HT1080 (cell line): Measurements from ENCODE around the gene NAV2. TPM values are rescaled to one million over a fixed set of nuclear protein-coding genes. Genes with fewer than 3 reads are reported as not detected.

Experiments used
- DNase-seq: peaks from one replicate; pipeline ENCODE4 v3.0.0-alpha.2; 2015; ENCODE audit warnings: low read depth
- polyA plus RNA-seq, 2 experiments: library from polyadenylated mRNA; depleted of rRNA; stranded (reverse); fragments of >200 nt; gene quantifications; 2 replicates each; pipeline ENCODE4 v1.2.3, GENCODE V29; 2015
- total RNA-seq: library from RNA; depleted of rRNA; stranded (reverse); fragments of >200 nt; shearing (Covaris generic); gene quantifications from 2 replicates; pipeline ENCODE4 v1.2.3, GENCODE V29; 2014; rRNA removed

NAV2 gene
- total RNA-seq, result 1.9 and 2.2 TPM in 2 replicates
- polyA plus RNA-seq (2015; cell fraction: cytosol; rRNA removed), result 3.9 and 5.8 TPM in 2 replicates
- polyA plus RNA-seq (2015; cell fraction: nucleus; rRNA removed), result 15.8 and 19.4 TPM in 2 replicates

- DNase-seq, result peak; percentile 94
Measured at GRCh38 chr11:19712281-19713195, at the start of gene NAV2. Gene NAV2 (plus strand): TSS chr11:19712837. CDS start chr11:19713696, 859 bp downstream.

DNA sequence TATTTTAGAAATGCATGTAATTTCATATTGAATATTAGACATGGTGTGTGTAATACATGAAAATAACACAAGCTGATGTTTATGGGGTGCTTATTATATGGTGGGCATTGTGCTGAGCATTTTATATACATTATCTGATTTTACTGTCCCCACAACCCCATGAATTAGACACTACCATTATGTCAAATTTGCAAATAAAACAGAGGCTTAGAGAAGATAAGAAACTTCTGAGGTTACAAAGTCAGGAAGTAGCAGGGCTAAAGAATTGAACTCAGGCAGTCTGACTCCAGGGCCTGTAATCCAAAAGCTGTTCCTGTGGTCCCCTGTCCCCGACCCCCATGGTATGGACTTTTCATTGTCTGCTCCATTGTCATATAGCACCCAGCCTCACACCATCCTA is 49.4 kb upstream of the NAV2 start:
- DNase-seq, result no peak

DNA sequence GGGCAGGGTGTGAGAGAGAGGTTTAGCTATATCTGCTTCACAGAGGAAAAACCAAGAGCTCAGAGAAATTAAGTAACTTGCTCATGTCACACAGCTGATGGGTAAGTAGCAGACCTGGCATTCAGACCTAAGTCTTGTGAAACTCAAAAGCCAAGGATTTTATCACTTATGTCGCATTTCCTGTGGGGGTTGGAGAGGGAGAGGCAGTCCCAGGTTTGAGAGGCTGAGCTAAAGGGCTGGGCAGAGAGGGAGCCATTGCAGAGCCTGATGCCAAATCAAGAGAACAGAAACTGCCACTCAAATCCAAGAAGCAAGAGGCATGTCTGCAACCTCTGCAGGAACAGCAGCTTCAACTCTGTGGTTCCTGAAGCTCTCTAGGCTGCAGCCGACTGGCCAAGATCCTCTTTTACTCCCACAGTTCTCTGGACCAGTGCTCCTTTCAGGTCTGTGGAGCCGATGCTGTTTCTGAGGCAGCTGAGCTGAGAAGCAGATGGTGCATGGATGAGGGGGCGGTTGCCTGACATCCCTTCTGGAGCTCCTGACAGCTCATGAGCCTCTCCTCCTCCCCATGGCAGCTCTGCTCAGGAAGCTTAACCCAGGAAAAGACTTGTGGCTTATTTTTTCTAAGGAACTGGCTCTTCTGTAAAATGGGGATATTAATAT is 47.6 kb upstream of the NAV2 start:
- DNase-seq, result peak; percentile 62

GRCh38 chr11:19666951-19667350 is 45.7 kb upstream of the NAV2 start:
- no peak for DNase-seq

DNA sequence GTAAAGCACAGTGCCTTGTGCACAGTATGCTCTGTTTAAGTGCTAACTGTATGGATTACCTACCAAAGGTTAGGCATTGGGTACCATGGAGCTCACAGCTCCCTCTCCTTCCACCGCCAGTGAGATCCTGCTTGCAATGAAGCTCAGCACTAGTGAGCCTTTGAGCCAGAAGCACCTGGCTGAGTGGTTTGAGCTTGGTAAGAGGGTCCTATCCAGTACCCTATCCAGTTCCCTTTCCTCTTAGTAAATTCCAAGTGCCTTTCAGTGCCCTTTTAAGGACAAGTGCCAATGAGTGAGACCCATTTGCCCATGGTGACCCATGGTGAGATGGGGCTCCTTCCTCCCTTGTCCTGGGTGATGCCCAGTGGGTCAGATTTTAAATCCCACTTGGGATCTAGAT is 43.1 kb upstream of the NAV2 start:
- no peak for DNase-seq

DNA sequence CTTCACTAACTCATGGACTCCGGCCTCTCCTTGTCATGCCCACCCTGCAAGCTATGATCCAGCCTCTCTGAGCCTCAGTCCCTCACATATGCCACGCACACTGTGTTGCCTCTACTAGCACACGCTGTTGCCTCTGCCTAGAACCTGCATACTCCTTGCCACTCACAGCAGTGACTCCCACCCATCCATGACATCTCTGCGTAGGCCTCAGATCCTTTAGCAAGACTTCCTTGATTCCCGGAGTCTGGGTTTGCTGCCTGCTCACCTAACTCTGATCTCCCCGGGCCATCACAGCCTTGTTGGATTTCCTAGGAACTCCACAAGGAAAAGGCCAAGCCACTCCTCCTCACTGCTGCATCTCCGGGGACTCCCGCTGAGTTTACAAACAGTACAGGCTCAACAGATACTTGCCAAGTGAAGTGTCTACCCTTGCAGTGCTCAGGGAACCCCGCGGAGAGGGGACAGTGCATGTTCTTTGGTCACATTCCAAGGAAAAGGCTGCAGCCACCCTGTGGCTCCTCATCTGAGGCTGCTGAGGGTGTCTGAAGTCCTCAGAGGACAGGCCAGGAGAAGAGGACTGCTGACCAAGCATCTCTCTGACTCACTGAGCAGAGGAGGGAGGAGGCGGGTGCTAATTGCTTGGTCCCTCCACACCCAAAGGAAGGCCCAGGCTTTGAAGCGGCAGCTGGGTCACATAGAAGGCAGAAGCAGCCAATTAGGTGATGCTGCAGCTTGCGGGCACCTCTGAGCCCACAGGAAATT is 42.4 kb upstream of the NAV2 start:
- DNase-seq, result peak; percentile 62

DNA sequence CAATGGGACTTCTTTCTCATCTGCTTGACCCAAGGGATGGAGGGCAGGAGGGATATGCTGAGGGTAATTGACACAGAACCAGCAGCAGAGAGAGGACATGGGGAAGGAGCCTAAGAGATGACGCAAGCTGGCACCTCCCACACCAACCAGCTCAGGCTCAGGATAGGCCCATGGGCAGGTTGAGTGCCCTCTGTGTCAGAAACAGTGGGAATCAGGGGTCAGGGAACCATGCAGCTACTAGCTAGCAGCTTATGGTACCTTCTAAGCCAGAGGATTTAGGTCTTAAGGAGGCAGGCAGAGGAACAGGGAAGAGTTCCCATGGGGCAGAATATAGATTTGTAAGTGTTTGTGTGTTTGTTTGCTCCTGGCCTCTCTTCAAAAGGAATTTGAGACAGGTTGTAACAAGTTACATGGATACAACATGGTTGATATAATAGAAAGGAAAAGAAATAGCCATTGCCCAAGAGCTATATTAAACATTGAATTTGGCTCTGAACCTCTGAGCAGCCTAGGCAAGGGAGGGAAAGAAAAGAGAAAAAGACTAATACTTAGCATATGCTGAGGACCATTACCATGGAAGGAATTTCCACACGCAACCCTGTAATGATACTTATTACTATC is 39.9 kb upstream of the NAV2 start:
- no peak for DNase-seq

- DNase-seq, result no peak
Measured at GRCh38 chr11:19673924-19674729, 38.5 kb upstream of the NAV2 start.

GRCh38 chr11:19674836-19675235 is 37.8 kb upstream of the NAV2 start:
- no peak for DNase-seq

GRCh38 chr11:19675397-19675796 is 37.2 kb upstream of the NAV2 start:
- DNase-seq, result no peak

- peak; percentile 24 for DNase-seq
Measured at GRCh38 chr11:19676475-19677380, 35.9 kb upstream of the NAV2 start.

GRCh38 chr11:19677381-19678080 is 35.1 kb upstream of the NAV2 start:
- no peak for DNase-seq

GRCh38 chr11:19679952-19680828 is 32.4 kb upstream of the NAV2 start:
- peak; percentile 99 for DNase-seq

GRCh38 chr11:19680829-19681368 is 31.7 kb upstream of the NAV2 start:
- DNase-seq, result peak; percentile 23

DNA sequence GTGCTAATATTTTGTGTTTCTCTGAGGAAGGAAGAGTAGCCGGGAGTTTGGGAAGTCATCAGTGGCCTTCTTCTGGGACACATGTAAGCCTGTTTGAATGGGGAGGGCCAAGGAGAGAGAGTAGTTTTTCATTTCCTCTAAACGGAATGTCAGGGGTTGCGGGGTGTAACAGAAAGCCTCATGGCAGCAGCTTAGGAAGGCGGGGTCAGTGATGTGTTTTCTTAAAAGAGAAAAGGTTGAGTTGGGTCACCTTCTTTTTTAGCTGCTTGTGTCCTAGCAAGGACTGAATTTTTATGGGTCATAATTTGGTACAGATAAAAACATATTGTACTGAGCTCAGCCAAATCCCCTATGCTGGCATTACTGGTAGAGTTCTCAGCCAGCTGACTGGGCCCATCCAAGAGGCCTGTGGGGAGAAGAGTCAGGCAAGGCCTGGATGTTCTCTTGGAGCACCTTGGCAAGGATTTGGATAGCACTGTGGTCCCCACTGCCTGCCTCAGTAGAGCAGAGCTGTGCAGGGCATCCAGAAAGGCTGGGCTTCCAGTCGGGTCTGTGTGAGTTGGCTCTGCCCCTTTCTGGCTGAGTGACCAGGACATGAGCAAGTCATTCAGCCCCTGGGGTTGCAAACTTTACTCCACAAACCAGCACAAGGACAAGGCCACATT is 29.4 kb upstream of the NAV2 start:
- no peak for DNase-seq

- no peak for DNase-seq
Measured at GRCh38 chr11:19683862-19684491, 28.7 kb upstream of the NAV2 start.
